K562 (cell line): ENCODE results near the gene TGM5. TPM values are rescaled to one million over a fixed set of nuclear protein-coding genes. Genes with fewer than 3 reads are reported as not detected.

Source experiments
- E2F5 ChIP-seq: sonication (generic); formaldehyde crosslinking; IDR thresholded peaks from 2 replicates; pipeline ENCODE4 v1.8.0; 2022; ENCODE audit warnings: mild to moderate bottlenecking, missing genetic modification reagents
- HINFP ChIP-seq: fragments of 450-650 bp; conservative IDR thresholded peaks from 2 replicates; pipeline ENCODE4 v1.6.1; 2016; ENCODE audit warnings: missing genetic modification characterization, low read depth, mild to moderate bottlenecking, control low read depth, missing compliant biosample characterization
- LEF1 ChIP-seq: fragments of 450-650 bp; IDR thresholded peaks from 2 replicates; pipeline ENCODE4 v1.6.1; 2016; ENCODE audit warnings: mild to moderate bottlenecking
- NFE2L1 ChIP-seq: fragments of 450-650 bp; IDR thresholded peaks from 2 replicates; pipeline ENCODE4 v1.6.1; 2016; ENCODE audit warnings: missing genetic modification characterization, low read depth, mild to moderate bottlenecking, missing compliant biosample characterization, moderate library complexity, borderline replicate concordance
- NR2C2 ChIP-seq, 2 experiments: fragments of 200-800 bp in 1 of 2; sonication (Bioruptor generic) in 1 of 2; sonication (generic) in 1 of 2; formaldehyde crosslinking in 1 of 2; IDR thresholded peaks; 2 replicates each; pipeline versions ENCODE4 v1.6.1 to v1.8.0; 2016 to 2022; ENCODE audit warnings: mild to moderate bottlenecking in 1 of 2, missing compliant biosample characterization in 1 of 2, missing genetic modification characterization in 1 of 2, missing genetic modification reagents in 1 of 2
- ZNF511 ChIP-seq: sonication (generic); formaldehyde crosslinking; IDR thresholded peaks from 2 replicates; pipeline ENCODE4 v1.8.0; 2022; ENCODE audit warnings: mild to moderate bottlenecking, missing genetic modification reagents
- ZZZ3 ChIP-seq: fragments of 450-650 bp; IDR thresholded peaks from 2 replicates; pipeline ENCODE4 v1.6.1; 2016; ENCODE audit warnings: antibody characterized with exemption, mild to moderate bottlenecking, moderate library complexity
- polyA plus RNA-seq, 8 experiments: library from polyadenylated mRNA; depleted of rRNA in 4 of 8; stranded (reverse) in 5 of 8; unstranded in 3 of 8; fragments of >200 nt; fragmentation: Nextera tagmentation in 2 of 8; fragmentation: Illumina TruSeq in 1 of 8; extraction: Ambion mirVana in 2 of 8; extraction: Trizol in 1 of 8; gene quantifications; 2 replicates each; pipeline versions ENCODE4 v1.2.1 to v1.2.3, GENCODE V29; 2011 to 2014; ENCODE audit warnings: inconsistent platforms in 1 of 8, missing spikeins in 1 of 8
- total RNA-seq, 7 experiments: library from RNA; depleted of rRNA in 6 of 7; stranded (reverse); fragments of >200 nt in 6 of 7; fragmentation: Illumina TruSeq in 2 of 7; extraction: Trizol in 2 of 7; gene quantifications; 2 replicates each; pipeline versions ENCODE4 v1.2.1 to v1.2.3, GENCODE V29; 2011 to 2021; ENCODE audit warnings: low replicate concordance in 1 of 7

Gene TGM5
- total and polyA plus RNA-seq, 9 of the 15 experiments (the other 6 are each of a cell fraction or from before 2014, with no cell fraction given) = 0.03 to 0.10 (median 0.07) TPM; not detected in 6

GRCh38 chr15:43277901-43278300 lies 11.2 kb upstream of the TGM5 start (continued):
- TF ChIP-seq HINFP (tag) (no peak), ZZZ3 (no peak), ZNF511 (no peak), LEF1 (no peak), E2F5 (CRISPR knock-in tag) (no peak), NFE2L1 (tag) (no peak), NR2C2 (CRISPR knock-in tag; IDR thresholded peaks at IDR 0.05) (no peak), NR2C2 (tag; IDR thresholded peaks at IDR 0.05) (no peak)
